Muscle of arm (tissue), 12 donors: ENCODE results near the gene KRTAP2-3. TPM values are rescaled to one million over a fixed set of nuclear protein-coding genes. Genes with fewer than 3 reads are reported as not detected.
"Not testable (repeated sequence)": the region's sequence is repeated elsewhere in the genome, so short reads cannot be mapped to it uniquely, and the experiment has no call there.

Source experiments
- DNase-seq: peaks from one replicate; pipeline ENCODE4 v3.0.0-alpha.2; 2013
- polyA plus RNA-seq, 12 donors: library from polyadenylated mRNA; unstranded; fragments of 120-200 nt; gene quantifications; one replicate each; pipeline ENCODE4 v1.2.1, GENCODE V29; 2013; ENCODE audit not compliant: insufficient read length in 12 of 12

Gene KRTAP2-3
- polyA plus RNA-seq, 12 donors: 0.49 to 0.57 TPM; not detected in 10

DNA sequence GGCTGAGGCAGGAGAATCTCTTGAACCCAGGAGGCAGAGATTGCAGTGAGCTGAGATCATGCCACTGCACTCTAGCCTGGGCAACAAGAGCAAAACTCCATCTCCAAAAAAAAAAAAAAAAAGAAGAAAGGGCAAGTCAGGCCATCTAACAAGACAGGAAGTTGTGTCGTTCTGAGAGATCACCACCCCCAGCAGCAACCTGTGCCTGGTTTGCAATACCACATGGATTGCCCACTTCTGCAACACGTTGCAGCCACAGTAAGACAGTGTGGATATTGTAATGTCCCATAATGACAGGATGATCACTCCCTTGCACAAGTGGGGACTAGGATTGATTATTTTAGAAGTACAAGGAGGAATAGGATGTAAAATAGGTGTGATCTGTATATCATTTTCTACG, 9.1 kb upstream of the KRTAP2-3 start:
- no peak for DNase-seq

DNA sequence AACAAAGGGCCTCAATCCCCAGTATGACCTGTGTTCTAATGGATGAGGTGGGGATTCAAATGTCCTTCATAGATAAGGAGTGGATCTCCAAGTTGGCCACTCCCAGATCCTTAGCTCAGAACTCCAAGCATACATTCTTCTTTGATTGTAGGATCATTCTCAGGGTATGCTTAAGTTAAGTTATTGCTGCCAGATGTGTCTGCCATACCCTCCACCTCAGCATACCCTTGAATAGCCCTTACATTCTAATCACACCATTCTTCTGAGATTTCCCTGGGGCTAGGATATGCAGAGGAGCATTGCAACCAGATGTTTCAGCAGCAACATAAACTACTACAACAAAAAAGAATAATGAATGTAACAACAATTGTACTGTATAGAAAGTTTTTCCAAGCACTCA, 7.4 kb upstream of the KRTAP2-3 start:
- DNase-seq: no peak

DNA sequence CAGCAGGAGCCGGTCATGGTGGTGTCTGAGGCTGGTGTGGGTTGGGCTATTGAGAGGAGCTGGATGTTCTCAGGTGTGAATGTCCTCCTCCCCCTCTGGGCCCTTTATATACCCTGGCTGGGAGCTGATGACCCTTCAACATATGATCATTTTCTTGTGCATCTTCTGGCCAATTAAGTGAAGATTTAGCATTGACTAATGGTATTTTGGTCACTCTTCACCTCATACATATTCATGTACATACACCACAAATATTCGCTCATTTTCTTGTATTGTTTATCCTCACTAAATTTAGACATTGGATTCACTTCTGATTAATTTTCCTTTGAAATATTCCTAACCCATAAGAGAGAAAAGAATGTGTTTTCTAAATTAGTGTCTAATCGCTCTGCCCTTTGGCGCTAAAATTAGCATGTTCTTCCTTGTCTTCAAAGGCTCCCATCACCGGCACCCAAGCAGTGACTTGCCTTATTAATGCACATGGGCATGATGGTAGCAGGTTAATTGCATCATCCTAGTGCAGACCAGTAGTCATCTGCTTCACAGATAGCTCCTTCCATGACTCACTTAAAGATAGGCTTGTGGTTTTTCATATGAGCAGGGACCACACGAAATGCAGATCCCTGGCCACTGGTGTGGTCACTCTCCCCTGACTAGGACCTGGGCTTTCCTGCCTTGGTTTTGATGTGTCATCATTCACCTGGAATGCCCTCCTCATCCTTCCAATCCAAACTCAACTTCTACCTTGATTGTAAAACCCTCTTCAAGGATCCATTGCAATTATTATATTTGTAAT, 6.1 kb upstream of the KRTAP2-3 start, which contains the start of gene KRTAP2-4:
Gene KRTAP2-4 (minus strand): TSS at position 51 of the 796 bp plus-strand sequence. CDS start 34 bp downstream, at position 17.
- no peak for DNase-seq

DNA sequence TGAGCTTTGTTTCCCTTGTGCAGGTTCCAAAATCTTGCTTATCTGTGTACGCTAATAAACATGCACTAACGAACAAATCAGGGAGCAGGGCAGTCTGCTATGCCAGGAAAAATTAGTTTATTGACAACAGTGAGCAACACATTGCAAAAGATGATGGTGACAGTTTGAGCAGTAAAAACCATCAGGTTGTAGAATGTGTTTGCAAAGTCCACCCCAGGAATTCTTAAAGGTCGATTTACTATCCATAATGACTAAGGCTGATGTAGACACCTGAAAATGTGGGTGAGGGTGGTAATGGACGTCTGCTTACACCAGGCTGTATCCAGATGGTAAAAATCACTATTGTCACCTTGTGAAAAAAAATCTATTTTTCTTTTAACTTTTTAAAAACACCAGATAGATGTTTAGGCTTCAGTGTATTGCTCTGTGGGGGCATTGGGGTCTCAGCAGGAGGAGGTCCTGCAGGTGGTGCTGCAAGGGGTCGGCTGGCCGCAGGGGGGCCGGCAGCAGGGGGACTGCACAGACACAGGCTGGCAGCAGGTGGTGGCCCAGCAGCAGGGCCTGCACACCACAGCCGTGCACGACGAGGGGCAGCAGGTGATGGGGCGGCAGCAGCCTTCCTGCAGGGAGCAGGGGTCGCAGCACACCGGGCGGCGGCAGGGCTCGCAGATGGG, 5.2 kb upstream of the KRTAP2-3 start:
- not testable (repeated sequence) for DNase-seq

DNA sequence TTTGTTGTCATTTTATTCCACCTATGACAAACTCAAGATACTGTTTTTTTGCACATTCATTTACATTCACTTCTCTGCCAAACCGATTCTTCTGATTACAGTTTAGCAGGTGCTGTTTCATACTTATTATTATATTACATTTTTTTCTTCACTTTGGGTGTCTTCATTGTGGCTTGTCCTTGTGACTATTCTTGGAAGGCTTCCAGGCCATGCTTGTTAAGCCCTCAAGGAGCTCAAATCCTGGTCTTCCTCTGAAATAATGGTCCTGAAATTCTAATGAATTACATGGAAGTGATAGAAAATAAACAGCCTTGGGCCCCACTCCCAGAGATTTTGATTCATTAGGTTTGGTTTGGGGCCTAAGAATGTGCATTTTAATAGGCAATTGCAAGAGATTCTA, 4.4 kb upstream of the KRTAP2-3 start:
- DNase-seq: no peak

DNA sequence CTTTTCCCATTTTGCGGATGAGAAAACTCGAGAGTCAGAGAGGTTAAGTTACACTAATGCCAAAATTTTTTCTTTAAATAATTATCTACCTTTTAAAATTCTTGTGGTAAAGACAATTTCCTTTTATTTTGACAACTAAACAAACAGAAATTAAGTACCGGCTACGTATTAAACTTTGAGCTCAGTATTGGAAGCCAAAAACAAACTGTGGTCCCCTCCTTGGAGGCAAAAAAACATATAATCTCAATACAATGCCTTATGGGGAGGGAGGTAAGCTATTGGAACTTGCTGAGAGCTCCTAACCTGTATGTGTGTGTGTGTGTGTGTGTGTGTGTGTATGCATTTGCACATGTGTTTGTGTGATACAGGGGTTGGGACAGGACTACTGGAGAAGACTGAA, 3.5 kb upstream of the KRTAP2-3 start:
- DNase-seq: no peak

DNA sequence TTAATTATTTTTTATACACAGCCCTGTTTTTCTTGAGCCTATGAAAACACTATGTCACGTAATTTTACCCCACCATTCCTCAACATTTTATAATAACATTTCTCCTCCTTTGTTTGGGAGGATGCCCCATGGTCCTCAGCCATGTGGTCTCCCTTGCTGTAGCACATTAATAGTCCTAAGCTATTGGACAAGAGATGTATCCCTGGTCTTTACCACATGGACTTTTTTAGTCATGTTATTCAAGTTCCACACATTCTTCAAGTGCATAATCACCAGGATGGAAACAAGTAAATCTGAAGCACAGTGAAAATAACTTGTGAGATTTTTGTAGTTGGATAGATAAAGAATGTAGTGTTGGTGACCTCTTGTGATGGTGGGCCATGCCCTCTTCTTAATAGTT, 2.0 kb upstream of the KRTAP2-3 start:
- no peak for DNase-seq

DNA sequence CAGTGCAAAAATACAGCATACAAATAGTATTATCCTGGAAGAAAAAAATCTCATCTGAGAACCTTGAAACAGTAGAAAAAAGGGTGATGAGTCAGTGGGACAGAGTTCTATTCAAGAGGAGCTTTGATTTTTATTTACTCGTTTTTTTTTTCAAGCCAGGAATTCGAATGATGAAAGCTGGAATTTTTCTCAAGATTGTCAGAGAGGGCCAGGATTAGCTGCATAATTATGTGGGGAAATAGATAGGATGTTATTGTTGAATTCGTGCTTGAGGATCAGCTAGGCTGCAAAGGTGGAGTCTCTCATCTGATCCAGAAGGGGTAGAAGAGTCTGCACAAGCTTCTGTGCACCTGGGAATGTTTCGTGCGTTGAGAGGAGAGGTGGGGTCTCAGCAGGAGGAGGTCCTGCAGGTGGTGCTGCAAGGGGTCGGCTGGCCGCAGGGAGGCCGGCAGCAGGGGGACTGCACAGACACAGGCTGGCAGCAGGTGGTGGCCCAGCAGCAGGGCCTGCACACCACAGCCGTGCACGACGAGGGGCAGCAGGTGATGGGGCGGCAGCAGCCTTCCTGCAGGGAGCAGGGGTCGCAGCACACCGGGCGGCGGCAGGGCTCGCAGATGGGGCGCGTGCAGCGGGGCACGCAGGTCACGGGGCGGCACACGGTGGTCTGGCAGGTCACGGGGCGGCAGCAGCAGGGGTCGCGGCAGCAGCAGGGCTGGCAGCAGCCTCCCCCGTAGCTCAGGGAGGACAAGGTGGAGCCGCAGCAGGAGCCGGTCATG, 450 bp downstream of the KRTAP2-3 start:
- DNase-seq: not testable (repeated sequence)

DNA sequence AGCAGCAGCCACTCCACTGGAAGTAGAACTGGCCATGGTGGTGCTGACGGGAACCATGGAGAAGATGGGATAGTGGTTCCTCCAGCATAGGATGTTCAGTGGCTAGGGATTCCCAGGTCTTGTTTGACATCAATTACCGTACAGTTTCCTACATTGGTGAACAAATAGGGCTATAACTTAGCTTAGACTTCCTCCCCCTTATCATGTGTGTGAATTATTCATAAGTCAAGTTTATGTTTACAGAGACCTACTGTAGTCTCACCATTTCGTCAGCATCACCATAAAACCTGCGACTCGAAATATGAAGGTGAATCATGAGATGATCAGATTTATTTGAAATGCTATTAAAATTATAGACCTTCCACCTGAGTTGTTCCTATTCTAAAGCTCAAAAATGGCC, 1.2 kb downstream of the KRTAP2-3 start:
- no peak for DNase-seq

DNA sequence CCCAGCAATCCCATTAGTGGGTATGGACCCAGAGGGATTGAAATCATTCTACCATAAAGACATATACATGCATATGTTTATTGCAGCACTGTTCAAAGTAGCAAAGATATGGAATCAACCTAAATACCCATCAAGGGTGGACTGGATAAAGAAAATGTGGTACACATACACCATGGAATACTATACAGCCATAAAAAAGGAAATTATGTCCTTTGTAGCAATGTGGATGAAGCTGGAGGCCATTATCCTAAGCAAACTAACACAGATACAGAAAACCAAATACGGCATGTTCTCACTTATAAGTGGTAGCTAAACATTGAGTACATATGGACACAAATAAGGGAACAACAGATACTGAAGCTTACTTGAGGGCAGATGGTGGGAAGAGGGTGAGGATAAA, 2.4 kb downstream of the KRTAP2-3 start:
- DNase-seq: no peak

DNA sequence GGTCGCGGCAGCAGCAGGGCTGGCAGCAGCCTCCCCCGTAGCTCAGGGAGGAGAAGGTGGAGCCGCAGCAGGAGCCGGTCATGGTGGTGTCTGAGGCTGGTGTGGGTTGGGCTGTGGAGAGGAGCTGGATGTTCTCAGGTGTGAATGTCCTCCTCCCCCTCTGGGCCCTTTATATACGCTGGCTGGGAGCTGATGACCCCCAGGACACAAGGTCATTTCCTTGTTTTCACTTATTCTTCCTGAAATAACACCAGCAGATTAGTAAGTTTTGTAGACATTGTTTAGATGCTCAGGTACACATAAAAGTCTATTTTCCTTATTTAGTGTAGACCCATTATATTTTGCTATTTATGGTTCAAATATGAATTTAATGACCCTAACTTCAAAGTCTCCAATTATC, 4.8 kb downstream of the KRTAP2-3 start, which contains the start of gene KRTAP2-2:
Gene KRTAP2-2 (minus strand): TSS at position 101 of the 400 bp plus-strand sequence. CDS start 19 bp downstream, at position 82.
- DNase-seq: not testable (repeated sequence)

DNA sequence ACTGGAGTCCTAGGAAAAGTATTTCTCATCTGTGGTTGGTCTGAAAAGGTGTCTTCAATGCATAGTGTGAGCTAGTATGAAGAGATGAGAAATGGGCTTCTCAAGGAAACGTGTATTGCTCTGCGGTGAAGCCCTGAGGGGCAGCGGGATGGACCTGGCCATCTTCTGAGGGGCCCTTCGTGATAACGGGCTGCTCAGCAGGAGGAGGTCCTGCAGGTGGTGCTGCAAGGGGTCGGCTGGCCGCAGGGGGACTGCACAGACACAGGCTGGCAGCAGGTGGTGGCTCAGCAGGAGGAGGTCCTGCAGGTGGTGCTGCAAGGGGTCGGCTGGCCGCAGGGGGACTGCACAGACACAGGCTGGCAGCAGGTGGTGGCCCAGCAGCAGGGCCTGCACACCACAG, 5.4 kb downstream of the KRTAP2-3 start:
- DNase-seq: not testable (repeated sequence)

DNA sequence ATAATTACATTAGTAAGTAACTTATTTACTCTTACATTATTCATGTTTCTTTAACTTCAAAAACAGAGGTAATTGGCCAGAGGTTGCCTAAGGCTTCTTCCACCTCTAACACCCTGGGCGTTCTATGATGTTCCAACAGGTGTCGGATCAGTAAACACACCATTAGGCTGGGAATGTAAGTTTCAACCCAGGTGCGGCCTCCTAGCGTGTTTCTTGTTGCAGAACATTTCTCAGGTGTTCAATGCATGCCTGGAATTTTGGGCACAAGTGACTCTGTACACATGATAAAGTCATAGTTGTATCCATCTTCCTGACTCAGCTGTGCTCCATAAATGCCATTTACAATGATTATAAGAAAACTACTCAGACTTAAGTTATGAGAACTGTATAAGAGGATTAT, 5.9 kb downstream of the KRTAP2-3 start:
- DNase-seq: no peak

DNA sequence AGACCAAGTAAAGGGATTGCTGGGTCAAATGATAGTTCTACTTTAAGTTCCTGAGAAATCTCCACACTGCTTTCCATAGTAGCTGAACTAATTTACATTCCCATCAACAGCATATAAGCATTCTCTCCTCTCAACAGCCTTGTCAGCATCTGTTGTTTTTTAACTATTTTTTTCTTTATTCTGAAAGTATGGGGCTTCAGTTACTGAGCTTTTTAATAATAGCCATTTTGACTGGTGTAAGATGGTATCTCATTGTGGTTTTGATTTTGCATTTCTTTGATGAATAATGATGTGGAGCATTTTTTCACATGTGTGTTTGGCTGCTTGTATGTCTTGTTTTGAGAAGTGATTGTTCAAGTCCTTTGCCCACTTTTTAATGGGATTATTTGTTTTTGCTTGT, 7.3 kb downstream of the KRTAP2-3 start:
- no peak for DNase-seq

DNA sequence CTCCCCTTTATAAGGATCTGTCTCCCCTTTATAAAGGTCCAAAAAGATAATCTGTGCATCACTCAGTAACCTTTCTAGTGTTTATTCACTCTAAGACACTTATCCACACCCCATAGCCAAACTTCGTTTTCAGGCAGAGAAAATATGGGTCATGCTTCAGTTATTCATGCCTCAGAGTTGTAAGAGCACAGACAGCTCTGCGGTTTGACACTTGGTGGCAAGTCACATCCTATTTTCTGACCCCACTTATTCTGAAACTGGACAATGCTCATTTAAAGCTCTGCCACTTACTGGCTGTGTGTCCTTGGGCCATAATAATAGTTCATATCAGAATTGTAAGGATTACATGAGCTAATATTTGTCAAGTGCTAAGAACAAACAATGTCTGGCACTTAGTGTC, 10.8 kb downstream of the KRTAP2-3 start:
- no peak for DNase-seq

DNA sequence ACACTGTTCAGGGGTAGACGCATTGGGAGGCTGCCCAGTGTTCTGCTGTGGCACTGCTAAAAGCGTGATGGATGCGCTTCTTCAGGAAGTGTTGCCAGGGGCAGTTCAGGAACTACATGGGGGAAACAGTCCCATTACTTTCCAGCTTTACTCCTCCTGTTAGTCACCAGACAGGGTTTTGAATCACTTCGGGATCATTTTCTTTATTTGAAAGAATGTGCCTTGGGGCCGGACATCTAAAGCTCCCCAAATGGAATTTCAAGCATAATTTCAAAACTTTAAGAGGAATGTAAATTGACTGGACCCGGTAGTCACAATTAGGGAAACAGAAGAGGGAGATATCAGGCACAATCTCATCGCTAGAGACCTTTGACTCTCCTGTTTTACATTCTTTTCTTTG, 11.5 kb downstream of the KRTAP2-3 start:
- DNase-seq: no peak

DNA sequence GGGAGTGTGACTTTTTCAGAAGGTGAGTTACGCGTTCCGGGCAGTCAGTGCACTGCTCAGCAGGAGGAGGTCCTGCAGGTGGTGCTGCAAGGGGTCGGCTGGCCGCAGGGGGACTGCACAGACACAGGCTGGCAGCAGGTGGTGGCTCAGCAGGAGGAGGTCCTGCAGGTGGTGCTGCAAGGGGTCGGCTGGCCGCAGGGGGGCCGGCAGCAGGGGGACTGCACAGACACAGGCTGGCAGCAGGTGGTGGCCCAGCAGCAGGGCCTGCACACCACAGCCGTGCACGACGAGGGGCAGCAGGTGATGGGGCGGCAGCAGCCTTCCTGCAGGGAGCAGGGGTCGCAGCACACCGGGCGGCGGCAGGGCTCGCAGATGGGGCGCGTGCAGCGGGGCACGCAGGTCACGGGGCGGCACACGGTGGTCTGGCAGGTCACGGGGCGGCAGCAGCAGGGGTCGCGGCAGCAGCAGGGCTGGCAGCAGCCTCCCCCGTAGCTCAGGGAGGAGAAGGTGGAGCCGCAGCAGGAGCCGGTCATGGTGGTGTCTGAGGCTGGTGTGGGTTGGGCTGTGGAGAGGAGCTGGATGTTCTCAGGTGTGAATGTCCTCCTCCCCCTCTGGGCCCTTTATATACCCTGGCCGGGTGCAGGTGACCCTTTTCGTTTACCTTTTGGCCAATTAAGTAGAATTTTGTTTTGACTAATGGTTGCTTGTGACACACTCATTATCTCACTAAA, 13.0 kb downstream of the KRTAP2-3 start, which contains the start of gene KRTAP2-1:
Gene KRTAP2-1 (minus strand): TSS at position 582 of the 731 bp plus-strand sequence. CDS start 49 bp downstream, at position 533.
- not testable (repeated sequence) for DNase-seq

DNA sequence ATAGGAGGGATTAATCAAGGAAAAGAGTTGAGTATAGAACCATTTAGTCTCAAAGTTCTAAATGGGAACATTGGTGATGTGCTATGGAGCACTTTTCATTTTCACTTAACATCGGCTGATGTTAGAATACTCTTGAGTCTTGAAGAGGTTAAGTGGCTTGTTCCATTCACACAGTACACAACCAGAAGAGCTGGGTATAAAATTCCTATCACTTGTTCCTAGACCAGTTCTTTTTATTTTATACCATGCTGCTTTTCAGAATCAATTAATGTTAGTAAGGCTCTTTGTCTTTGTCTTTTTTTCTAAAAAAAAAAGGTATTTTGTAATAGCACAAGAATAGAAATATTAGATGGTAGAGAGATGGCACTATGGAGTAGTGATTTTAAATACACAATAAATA, 17.0 kb downstream of the KRTAP2-3 start:
- no peak for DNase-seq

DNA sequence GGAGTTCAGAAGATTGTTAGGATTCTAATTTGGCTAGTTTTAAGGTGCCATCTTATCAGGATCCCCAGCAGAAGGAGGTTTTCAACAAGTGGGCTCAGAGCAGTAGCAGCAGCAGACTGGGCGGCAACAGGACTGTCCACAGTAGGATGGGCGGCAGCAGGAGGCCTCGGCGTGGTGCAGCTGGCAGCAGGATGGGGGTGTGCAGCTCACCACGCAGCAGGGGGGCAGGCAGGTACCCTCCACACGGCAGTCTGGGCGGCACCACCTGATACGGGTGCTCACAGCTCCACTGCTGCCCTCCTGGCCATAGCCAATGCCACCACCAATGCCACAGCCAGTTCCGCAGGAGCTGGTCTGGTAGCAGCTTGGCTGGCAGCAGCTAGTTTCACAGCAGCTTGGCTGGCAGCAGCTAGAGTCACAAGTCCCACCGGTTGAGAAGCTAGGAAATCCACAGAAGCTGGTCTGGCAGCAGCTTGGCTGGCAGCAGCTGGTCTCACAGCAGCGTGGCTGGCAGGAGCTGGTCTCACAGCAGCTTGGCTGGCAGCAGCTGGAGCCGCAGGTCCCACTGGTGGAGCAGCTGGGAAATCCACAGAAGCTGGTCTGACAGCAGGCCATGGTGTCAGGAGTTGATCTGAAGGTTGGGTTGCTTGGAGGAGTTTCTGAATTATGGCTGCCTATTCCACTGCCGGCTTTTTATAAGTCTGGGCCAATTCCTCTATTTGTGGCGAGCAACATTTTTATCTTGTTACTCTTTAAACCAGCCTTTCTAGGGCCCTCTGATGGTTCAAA, 18.9 kb downstream of the KRTAP2-3 start, which contains the start of gene KRTAP1-1:
Gene KRTAP1-1 (minus strand): TSS at position 668 of the 789 bp plus-strand sequence. CDS start 53 bp downstream, at position 615.
- DNase-seq: peak; percentile 10

DNA sequence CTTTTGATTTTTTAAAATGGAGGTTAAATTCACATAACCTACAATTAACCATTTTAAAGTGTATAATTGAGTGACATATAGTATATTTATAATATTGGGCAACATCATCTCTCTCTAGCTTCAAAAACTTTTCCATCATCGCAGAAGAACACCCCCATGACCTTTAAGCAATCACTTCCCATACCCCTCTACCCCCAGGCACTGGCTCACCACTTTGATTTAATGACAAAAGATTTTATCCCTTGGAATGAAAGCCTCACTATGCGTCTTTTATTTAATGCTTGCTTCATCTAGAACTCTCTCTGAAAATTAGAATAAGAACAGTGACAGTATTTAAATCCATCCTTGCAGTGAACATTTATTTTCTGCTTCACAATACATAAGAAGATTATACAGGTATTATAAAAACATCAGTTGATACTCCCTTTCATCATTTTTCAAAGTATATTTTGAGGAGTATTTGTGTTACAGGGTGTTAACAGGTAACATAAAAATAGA, 22.0 kb downstream of the KRTAP2-3 start:
- DNase-seq: no peak
